MV-4-11 (cell line): Measurements from ENCODE around the gene ASB16.
"Not testable (repeated sequence)": the region's sequence is repeated elsewhere in the genome, so short reads cannot be mapped to it uniquely, and the experiment has no call there.

Source experiments
- DNase-seq: peaks from one replicate; lab custom pipeline; 2025; lab: John Stamatoyannopoulos, UW

ASB16 gene

GRCh38 chr17:44170499-44171201 lies at the start of gene ASB16:
Gene ASB16 (plus strand): TSS chr17:44170704. CDS start chr17:44170790, 86 bp downstream.
- no peak for DNase-seq

- DNase-seq, result no peak
Measured at GRCh38 chr17:44120851-44121605, 49.5 kb upstream of the ASB16 start.

GRCh38 chr17:44121997-44122815 lies 48.3 kb upstream of the ASB16 start:
- DNase-seq, result peak; percentile 35

- DNase-seq, result no peak
Measured at GRCh38 chr17:44122816-44123355, 47.6 kb upstream of the ASB16 start.

- DNase-seq, result peak; percentile 90
Measured at GRCh38 chr17:44123356-44124117, 47.0 kb upstream of the ASB16 start, which contains the start of gene HDAC5. Gene HDAC5 (minus strand): TSS chr17:44123641. CDS start chr17:44117515, 6,126 bp downstream.

- DNase-seq, result no peak
Measured at GRCh38 chr17:44124118-44124438, 46.4 kb upstream of the ASB16 start.

- no peak for DNase-seq
Measured at GRCh38 chr17:44128383-44128782, 42.1 kb upstream of the ASB16 start.

- no peak for DNase-seq
Measured at GRCh38 chr17:44130693-44131349, 39.7 kb upstream of the ASB16 start.

- not testable (repeated sequence) for DNase-seq
Measured at GRCh38 chr17:44131372-44131771, 39.1 kb upstream of the ASB16 start.

- no peak for DNase-seq
Measured at GRCh38 chr17:44132275-44132821, 38.2 kb upstream of the ASB16 start.

GRCh38 chr17:44133918-44134476 lies 36.5 kb upstream of the ASB16 start:
- no peak for DNase-seq

- DNase-seq, result no peak
Measured at GRCh38 chr17:44134752-44135568, 35.5 kb upstream of the ASB16 start.

GRCh38 chr17:44137891-44138709 lies 32.4 kb upstream of the ASB16 start:
- DNase-seq, result peak; percentile 92

- not testable (repeated sequence) for DNase-seq
Measured at GRCh38 chr17:44143921-44144320, 26.6 kb upstream of the ASB16 start.

- no peak for DNase-seq
Measured at GRCh38 chr17:44144966-44145739, 25.4 kb upstream of the ASB16 start.

GRCh38 chr17:44146375-44147346 lies 23.8 kb upstream of the ASB16 start:
- peak; percentile 31 for DNase-seq

- DNase-seq, result no peak
Measured at GRCh38 chr17:44147812-44148211, 22.7 kb upstream of the ASB16 start.
